OCI-LY3 (cell line): Measurements from ENCODE around the gene GALK2.

Experiments used
- CTCF ChIP-seq: fragments of 200-600, 300-600 bp; sonication (generic); IDR thresholded peaks from 2 replicates; pipeline ENCODE4 v1.5.1; 2014; ENCODE audit warnings: antibody characterized with exemption, low read length, low read depth
- EZH2phosphoT487 ChIP-seq: fragments of 200-600 bp; shearing (Covaris generic); IDR thresholded peaks from 2 replicates; pipeline ENCODE4 v1.6.1; 2018; ENCODE audit warnings: antibody characterized with exemption, mixed run types, low read depth

GRCh38 chr15:49145651-49146609, 24.1 kb upstream of the GALK2 start:
- peak; percentile 85 for TF ChIP-seq CTCF
- TF ChIP-seq EZH2phosphoT487 = no peak
